OCI-LY7 (cell line): ENCODE data around the gene HTR2C. TPM values are rescaled to one million over a fixed set of nuclear protein-coding genes. Genes with fewer than 3 reads are reported as not detected.

Experiments used
- BruUV-seq: library from RNA; stranded (reverse); fragments of 400-500 nt; replicated peaks from 2 replicates; lab custom pipeline; 2021; lab: Mats Ljungman, UMichigan
- CTCF ChIA-PET: fragments of 300-600 bp; sonication (Branson Sonifier 250); formaldehyde crosslinking; loops from one replicate; lab custom pipeline; 2022; ENCODE audit warnings: antibody characterized with exemption; ENCODE audit not compliant: unreplicated experiment; lab: Charles Lee
- POLR2A ChIA-PET: fragments of 300-600 bp; sonication (Branson Sonifier 250); formaldehyde crosslinking; loops from one replicate; lab custom pipeline; 2022; ENCODE audit warnings: antibody characterized with exemption; lab: Charles Lee
- DNase-seq: peaks from one replicate; pipeline ENCODE4 v3.0.0-alpha.2; 2015; ENCODE audit warnings: low spot score
- H2AFZ ChIP-seq: fragments of 200-600 bp; sonication (generic), shearing (Covaris generic); 2 replicates; pipeline ENCODE4 v1.6.1; 2014; ENCODE audit warnings: mild to moderate bottlenecking, antibody characterized with exemption, low read length, moderate library complexity
- H3K27ac ChIP-seq: fragments of 200-600 bp; sonication (generic); 2 replicates; pipeline ENCODE4 v1.5.1; 2014; ENCODE audit warnings: mixed run types, low read depth, mild to moderate bottlenecking, moderate library complexity, low read length, inconsistent platforms; ENCODE audit not compliant: poor library complexity, severe bottlenecking
- H3K36me3 ChIP-seq: fragments of 200-600 bp; sonication (generic); 2 replicates; pipeline ENCODE4 v1.6.1; 2014; ENCODE audit warnings: mild to moderate bottlenecking, antibody characterized with exemption, low read length, moderate library complexity, mixed read lengths; ENCODE audit not compliant: insufficient read depth
- H3K4me1 ChIP-seq: fragments of 200-600 bp; sonication (generic); 2 replicates; pipeline ENCODE4 v1.5.1; 2014; ENCODE audit warnings: mild to moderate bottlenecking, low read length; ENCODE audit not compliant: insufficient read depth, poor library complexity, severe bottlenecking
- H3K4me2 ChIP-seq: fragments of 200-600 bp; sonication (generic); 2 replicates; pipeline ENCODE4 v1.6.1; 2014; ENCODE audit warnings: mild to moderate bottlenecking, low read length
- H3K4me3 ChIP-seq: fragments of 200-600 bp; sonication (generic); 2 replicates; pipeline ENCODE4 v1.5.1; 2014; ENCODE audit warnings: mild to moderate bottlenecking, low read depth, low read length; ENCODE audit not compliant: poor library complexity, severe bottlenecking
- H3K79me2 ChIP-seq: fragments of 200-600 bp; sonication (generic); 2 replicates; pipeline ENCODE4 v1.6.1; 2016; ENCODE audit warnings: low read depth, mild to moderate bottlenecking, low read length, moderate library complexity, mixed read lengths; ENCODE audit not compliant: insufficient read depth
- H3K9me2 ChIP-seq: fragments of 200-600 bp; sonication (generic); 2 replicates; pipeline ENCODE4 v1.6.1; 2016; ENCODE audit warnings: mild to moderate bottlenecking, low read length, mixed read lengths; ENCODE audit not compliant: insufficient read depth
- H3K9me3 ChIP-seq: fragments of 200-600 bp; sonication (generic); 2 replicates; pipeline ENCODE4 v1.6.1; 2014; ENCODE audit warnings: mild to moderate bottlenecking, mixed run types, low read length, mixed read lengths
- H4K20me1 ChIP-seq: fragments of 200-600 bp; sonication (generic); 2 replicates; pipeline ENCODE4 v1.6.1; 2014; ENCODE audit warnings: mild to moderate bottlenecking, antibody characterized with exemption, low read length, moderate library complexity, mixed read lengths; ENCODE audit not compliant: insufficient read depth
- CTCF ChIP-seq: fragments of 200-600 bp; sonication (generic); conservative IDR thresholded peaks from 2 replicates; pipeline ENCODE4 v1.5.1; 2014; ENCODE audit warnings: mild to moderate bottlenecking, antibody characterized with exemption, low read length, moderate library complexity, mixed read lengths
- EZH2phosphoT487 ChIP-seq: fragments of 200-600 bp; sonication (generic); IDR thresholded peaks from 2 replicates; pipeline ENCODE4 v1.6.1; 2018; ENCODE audit warnings: low read depth, borderline replicate concordance, mild to moderate bottlenecking, mixed run types, antibody characterized with exemption, low read length, moderate library complexity, mixed read lengths
- intact Hi-C: fragments of 100-400 bp; cut with micrococcal nuclease; formaldehyde crosslinking; loops from one replicate; pipeline ENCODE4 v1.10.0; 2022; ENCODE audit not compliant: unreplicated experiment
- total RNA-seq, 2 experiments: library from RNA; depleted of rRNA in 1 of 2; stranded (reverse); fragments of >200 nt in 1 of 2; shearing (Covaris generic) in 1 of 2; gene quantifications; 2 replicates each; pipeline ENCODE4 v1.2.3, GENCODE V29; 2014 to 2022

Gene HTR2C
- total RNA-seq, 2 experiments from 2014 or later: not detected

- ChIA-PET POLR2A (interaction anchor here (0.7 kb wide), 1 partner anchor 16 kb away, joined by 3 read pairs; no protein-coding TSS in a partner anchor), CTCF (no interaction called here)
- Histone ChIP-seq H3K4me3 (no peak overlapping the region), H3K79me2 (no peaks in the 10 kb centered on the region), H3K27ac (no peak overlapping the region), H3K9me2 (no peaks in the 10 kb centered on the region), H4K20me1 (no peaks in the 10 kb centered on the region), H3K4me1 (no peaks in the 10 kb centered on the region), H3K36me3 (no peaks in the 10 kb centered on the region), H2AFZ (no peak overlapping the region), H3K9me3 (no peaks in the 10 kb centered on the region), H3K4me2 (no peak overlapping the region)
- no TSS peak for BruUV-seq
- TF ChIP-seq CTCF: no peak
- TF ChIP-seq EZH2phosphoT487: no peak
- intact Hi-C loops: no loop called here
- no peak for DNase-seq
Measured at GRCh38 chrX:114782925-114783324, 199.0 kb downstream of the HTR2C start.

- Histone ChIP-seq H3K9me3 (no peaks in the 10 kb centered on the region), H4K20me1 (no peaks in the 10 kb centered on the region), H3K4me1 (no peaks in the 10 kb centered on the region), H3K4me2 (no peak overlapping the region), H2AFZ (no peak overlapping the region), H3K27ac (no peak overlapping the region), H3K9me2 (no peaks in the 10 kb centered on the region), H3K79me2 (no peaks in the 10 kb centered on the region), H3K36me3 (no peaks in the 10 kb centered on the region), H3K4me3 (no peak overlapping the region)
- DNase-seq: no peak
- ChIA-PET POLR2A (no interaction called here), CTCF (no interaction called here)
- no TSS peak for BruUV-seq
- intact Hi-C loops: no loop called here
- no peak for TF ChIP-seq CTCF
- no peak for TF ChIP-seq EZH2phosphoT487
Measured at GRCh38 chrX:114787061-114787460, 203.2 kb downstream of the HTR2C start.

GRCh38 chrX:114797494-114797893 lies 213.6 kb downstream of the HTR2C start:
- Histone ChIP-seq H3K4me1 (no peaks in the 10 kb centered on the region), H2AFZ (no peak overlapping the region), H3K9me2 (no peaks in the 10 kb centered on the region), H3K4me3 (no peak overlapping the region), H3K27ac (no peak overlapping the region), H3K36me3 (no peaks in the 10 kb centered on the region), H3K79me2 (no peaks in the 10 kb centered on the region), H3K9me3 (no peaks in the 10 kb centered on the region), H3K4me2 (no peak overlapping the region), H4K20me1 (no peaks in the 10 kb centered on the region)
- no TSS peak for BruUV-seq
- TF ChIP-seq CTCF (no peak), EZH2phosphoT487 (no peak)
- ChIA-PET POLR2A (no interaction called here), CTCF (no interaction called here)
- intact Hi-C loops: no loop called here
- no peak for DNase-seq
